Endodermal cell (in vitro differentiated cells): Measurements from ENCODE around the gene TWIST1. TPM values are rescaled to one million over a fixed set of nuclear protein-coding genes. Genes with fewer than 3 reads are reported as not detected.

Experiments
- DNase-seq: peaks from one replicate; pipeline ENCODE4 v3.0.0-alpha.2; 2017
- H3K27ac ChIP-seq: 2 replicates; pipeline ENCODE4 v1.5.1; 2013; ENCODE audit warnings: mild to moderate bottlenecking, low read depth, low read length, moderate library complexity
- H3K27me3 ChIP-seq: 2 replicates; pipeline ENCODE4 v1.6.1; 2013; ENCODE audit warnings: mild to moderate bottlenecking, low read length, moderate library complexity; ENCODE audit not compliant: insufficient read depth, control insufficient read depth, poor library complexity, severe bottlenecking
- H3K36me3 ChIP-seq: 2 replicates; pipeline ENCODE4 v1.7.0; 2013; ENCODE audit warnings: mild to moderate bottlenecking, low read length, moderate library complexity; ENCODE audit not compliant: control insufficient read depth, insufficient read depth
- H3K4me1 ChIP-seq: one replicate; pipeline ENCODE4 v1.7.0; 2013; ENCODE audit warnings: low read length; ENCODE audit not compliant: control insufficient read depth, insufficient read depth
- H3K4me3 ChIP-seq: 2 replicates; pipeline ENCODE4 v1.5.1; 2013; ENCODE audit warnings: mild to moderate bottlenecking, low read length, moderate library complexity
- H3K9ac ChIP-seq: 2 replicates; pipeline ENCODE4 v1.6.1; 2013; ENCODE audit warnings: mild to moderate bottlenecking, low read length, moderate library complexity; ENCODE audit not compliant: poor library complexity, severe bottlenecking; ENCODE audit errors: extremely low read depth
- H3K9me3 ChIP-seq: 2 replicates; pipeline ENCODE4 v1.6.1; 2013; ENCODE audit warnings: mild to moderate bottlenecking, low read length, moderate library complexity; ENCODE audit not compliant: control insufficient read depth
- H3K27ac Mint-ChIP-seq: 2 replicates; pipeline ENCODE4 v1.8.0; 2020; ENCODE audit warnings: mixed read lengths
- H3K27me3 Mint-ChIP-seq: 2 replicates; pipeline ENCODE4 v1.8.0; 2021; ENCODE audit warnings: mild to moderate bottlenecking, mixed read lengths; ENCODE audit not compliant: insufficient read depth
- H3K36me3 Mint-ChIP-seq: 2 replicates; pipeline ENCODE4 v1.8.0; 2020; ENCODE audit warnings: low read depth, mixed read lengths
- H3K4me1 Mint-ChIP-seq: 2 replicates; pipeline ENCODE4 v1.8.0; 2020; ENCODE audit warnings: mixed read lengths
- H3K4me3 Mint-ChIP-seq: 2 replicates; pipeline ENCODE4 v1.8.0; 2020; ENCODE audit warnings: mild to moderate bottlenecking, moderate library complexity, mixed read lengths
- H3K9me3 Mint-ChIP-seq: 2 replicates; pipeline ENCODE4 v1.8.0; 2020; ENCODE audit warnings: mild to moderate bottlenecking, mixed read lengths
- CTCF ChIP-seq: fragments of 200-600 bp; sonication (generic); conservative IDR thresholded peaks from 2 replicates; pipeline ENCODE4 v1.5.0; 2021; ENCODE audit warnings: antibody characterized with exemption, mild to moderate bottlenecking
- WGBS, 2 experiments: methylation state at CpG; one replicate each; pipeline versions ENCODE4 v1.1.5 to v1.1.7; 2013; ENCODE audit warnings: missing lambda C conversion rate in 2 of 2, mixed read lengths in 1 of 2; ENCODE audit not compliant: insufficient coverage in 1 of 2, insufficient read length in 1 of 2; 5-methylcytosine and 5-hydroxymethylcytosine counted together
- total RNA-seq, 2 donors: library from RNA; stranded (reverse); fragmentation: NEBNext Ultra II Directional in 1 of 2; extraction: Animal tissue kit (Norgen Biotek cat#: 25700) in 1 of 2; gene quantifications; 2 replicates in 1 of 2; 3 replicates in 1 of 2; pipeline ENCODE4 v1.2.1, GENCODE V29; 2021

TWIST1 gene
- total RNA-seq, 2 donors from 2014 or later = 0.46 to 0.88 TPM

GRCh38 chr7:19099924-19100323 is 17.5 kb downstream of the TWIST1 start:
- no peak overlapping the region for H3K27ac Mint-ChIP-seq
- no peak overlapping the region for H3K4me3 ChIP-seq
- no peaks in the 10 kb centered on the region for H3K9me3 Mint-ChIP-seq
- H3K27me3 ChIP-seq = peaks cover 20% of the 10 kb centered on the region
- H3K36me3 Mint-ChIP-seq = no peaks in the 10 kb centered on the region
- no peaks in the 10 kb centered on the region for H3K4me1 ChIP-seq
- H3K4me3 Mint-ChIP-seq = no peak overlapping the region
- no peak for DNase-seq
- H3K27me3 Mint-ChIP-seq = peaks cover 54% of the 10 kb centered on the region
- no peaks in the 10 kb centered on the region for H3K36me3 ChIP-seq
- no peak overlapping the region for H3K9ac ChIP-seq
- H3K9me3 ChIP-seq = no peaks in the 10 kb centered on the region
- peaks cover 5% of the 10 kb centered on the region for H3K4me1 Mint-ChIP-seq
- H3K27ac ChIP-seq = no peak overlapping the region
- TF ChIP-seq CTCF = no peak
- 95% methylated on average over 2 of the region's 2 CpGs; no CpG with 5 or more reads in 1 of the 2 experiments for WGBS, 2 experiments

GRCh38 chr7:19099194-19099593 is 18.2 kb downstream of the TWIST1 start:
- 94% methylated on average over 3 of the region's 3 CpGs; no CpG with 5 or more reads in 1 of the 2 experiments for WGBS, 2 experiments
- Histone ChIP-seq H3K4me3 (no peak overlapping the region), H3K27me3 (peaks cover 13% of the 10 kb centered on the region), H3K9me3 (no peaks in the 10 kb centered on the region), H3K36me3 (no peaks in the 10 kb centered on the region), H3K9ac (no peak overlapping the region), H3K4me1 (no peaks in the 10 kb centered on the region), H3K27ac (no peak overlapping the region)
- no peak for DNase-seq
- no peak overlapping the region for H3K27ac Mint-ChIP-seq
- no peak for TF ChIP-seq CTCF
- no peaks in the 10 kb centered on the region for H3K9me3 Mint-ChIP-seq
- H3K36me3 Mint-ChIP-seq = no peaks in the 10 kb centered on the region
- no peak overlapping the region for H3K4me3 Mint-ChIP-seq
- peaks cover 47% of the 10 kb centered on the region for H3K27me3 Mint-ChIP-seq
- H3K4me1 Mint-ChIP-seq = peaks cover 5% of the 10 kb centered on the region

DNA sequence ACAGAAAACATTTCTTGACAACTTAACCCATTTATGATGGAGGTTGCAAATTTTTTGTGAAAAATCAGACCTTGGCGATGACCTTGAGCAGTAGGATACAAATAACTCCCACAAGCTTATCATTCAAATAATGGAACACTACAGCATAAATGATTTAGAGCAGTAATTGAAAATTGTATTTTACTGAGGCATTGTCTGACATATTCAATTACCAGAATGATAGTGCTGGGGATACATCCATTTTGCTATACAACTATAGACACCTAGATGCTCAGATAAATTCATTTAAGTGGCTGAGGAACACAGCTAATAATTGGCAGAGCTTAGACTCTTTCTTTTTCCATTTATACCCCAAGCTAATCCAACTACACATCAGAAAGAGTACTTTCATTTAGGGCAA is 18.9 kb downstream of the TWIST1 start:
- Histone ChIP-seq H3K27me3 (peaks cover 10% of the 10 kb centered on the region), H3K27ac (no peak overlapping the region), H3K4me1 (no peaks in the 10 kb centered on the region), H3K4me3 (no peak overlapping the region), H3K9me3 (no peaks in the 10 kb centered on the region), H3K36me3 (no peaks in the 10 kb centered on the region), H3K9ac (no peak overlapping the region)
- TF ChIP-seq CTCF = no peak
- DNase-seq = no peak
- H3K27me3 Mint-ChIP-seq = peaks cover 40% of the 10 kb centered on the region
- H3K9me3 Mint-ChIP-seq = no peaks in the 10 kb centered on the region
- H3K36me3 Mint-ChIP-seq = no peaks in the 10 kb centered on the region
- no peak overlapping the region for H3K4me3 Mint-ChIP-seq
- 100% methylated on average over 1 of the region's 1 CpG; no CpG with 5 or more reads in 1 of the 2 experiments for WGBS, 2 experiments
- peaks cover 5% of the 10 kb centered on the region for H3K4me1 Mint-ChIP-seq
- no peak overlapping the region for H3K27ac Mint-ChIP-seq
